Effector CD4-positive, alpha-beta T cell (primary cell): ENCODE measurements around the gene ARHGAP23.
"Not testable (repeated sequence)": the region's sequence is repeated elsewhere in the genome, so short reads cannot be mapped to it uniquely, and the experiment has no call there.

Source experiments
- DNase-seq: peaks from one replicate; pipeline ENCODE4 v3.0.0-alpha.2; 2020

The ARHGAP23 gene

DNA sequence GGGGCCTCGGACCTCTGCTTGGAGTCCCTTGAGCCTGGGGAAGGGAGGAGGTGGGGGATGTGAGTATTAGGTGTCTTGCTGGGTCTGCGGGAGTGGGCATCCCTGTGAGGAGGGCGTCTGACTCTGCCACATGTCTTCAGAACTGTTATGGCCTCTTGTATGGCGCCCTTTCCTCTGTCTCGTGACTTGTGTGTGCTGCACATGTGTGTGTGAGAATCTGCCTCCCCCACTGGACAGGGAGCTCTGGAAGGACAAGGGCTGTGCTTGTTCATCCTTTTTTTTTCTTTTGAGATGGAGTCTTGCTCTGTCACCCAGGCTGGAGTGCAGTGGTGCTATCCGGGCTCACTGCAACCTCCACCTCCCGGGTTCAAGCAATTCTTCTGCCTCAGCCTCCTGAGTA, 33.4 kb downstream of the ARHGAP23 start:
- DNase-seq: no peak

DNA sequence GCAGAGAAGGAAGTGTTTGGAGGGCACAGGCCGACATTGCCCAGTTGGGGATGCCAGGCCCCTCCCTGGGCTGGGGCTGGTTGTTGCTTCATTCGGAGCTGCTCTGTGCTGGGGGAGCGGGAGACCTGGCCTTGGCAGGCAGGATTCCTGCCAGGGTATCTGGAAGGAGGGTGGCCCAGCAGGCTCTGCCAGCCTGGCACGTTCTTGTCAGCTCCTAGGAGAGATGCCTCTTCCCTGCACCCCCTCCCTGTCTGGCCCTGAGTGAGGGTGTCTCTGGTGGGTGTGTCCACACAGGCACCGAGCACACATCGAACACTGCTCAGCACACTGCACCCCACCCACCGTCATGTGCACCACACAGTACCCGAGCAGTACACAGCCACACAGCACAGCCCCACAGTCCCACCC, 35.2 kb downstream of the ARHGAP23 start:
- DNase-seq: no peak

DNA sequence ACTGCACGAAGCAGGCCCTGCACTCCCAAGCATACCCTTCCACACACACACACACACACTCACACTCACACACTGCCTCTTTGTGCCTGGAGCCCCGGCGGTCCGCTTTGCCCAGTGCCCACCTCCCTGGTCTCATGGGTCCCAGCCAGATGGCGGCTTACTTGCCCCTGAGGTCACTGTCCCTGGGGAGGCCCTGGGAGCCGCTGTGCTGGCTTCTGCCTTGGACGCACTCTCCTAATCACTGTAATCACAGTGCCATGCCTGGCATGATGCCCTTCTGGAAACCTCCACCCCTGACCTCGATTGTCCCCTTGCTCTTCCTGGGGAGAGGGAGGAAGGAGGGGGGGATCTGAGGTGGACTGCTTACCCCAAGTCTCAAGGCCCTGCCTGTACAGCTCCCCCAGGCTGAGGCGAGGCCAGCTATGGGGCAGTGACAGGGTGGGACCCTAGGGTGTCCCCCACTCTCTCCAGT, 36.0 kb downstream of the ARHGAP23 start:
- no peak for DNase-seq

DNA sequence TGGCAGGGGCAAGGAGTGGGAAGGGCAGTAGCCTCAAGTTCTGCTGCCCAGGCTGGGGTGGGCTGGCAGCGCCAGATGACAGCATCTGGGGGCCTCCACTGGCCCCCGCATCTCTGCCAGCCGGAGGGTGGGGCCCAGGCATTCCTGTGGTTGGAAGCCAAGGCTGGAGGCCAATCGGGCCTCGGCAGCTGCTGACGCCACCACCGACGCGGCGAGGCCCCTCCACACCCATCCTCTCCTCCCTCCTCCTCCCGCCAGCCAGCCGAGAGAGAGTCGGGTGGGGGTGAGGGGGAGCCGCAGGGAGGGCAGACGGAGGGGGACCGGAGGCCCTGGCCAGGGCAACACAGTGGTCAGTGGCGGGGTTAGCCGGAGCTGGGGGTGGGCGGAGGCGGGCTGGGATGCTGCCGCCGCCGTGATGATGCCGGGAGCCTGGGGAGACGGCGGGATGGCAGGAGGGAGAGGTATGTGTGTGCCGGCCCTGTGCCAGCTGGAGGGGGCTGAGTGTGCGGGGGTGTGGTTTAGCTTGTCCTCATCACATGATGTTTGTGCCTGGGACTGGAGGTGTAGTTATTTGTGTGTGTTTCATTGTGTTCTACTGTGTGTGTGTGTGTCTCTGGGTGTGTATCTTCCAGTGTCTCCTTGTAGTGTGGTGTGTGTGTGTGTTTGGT, 36.6 kb downstream of the ARHGAP23 start:
- DNase-seq: no peak

DNA sequence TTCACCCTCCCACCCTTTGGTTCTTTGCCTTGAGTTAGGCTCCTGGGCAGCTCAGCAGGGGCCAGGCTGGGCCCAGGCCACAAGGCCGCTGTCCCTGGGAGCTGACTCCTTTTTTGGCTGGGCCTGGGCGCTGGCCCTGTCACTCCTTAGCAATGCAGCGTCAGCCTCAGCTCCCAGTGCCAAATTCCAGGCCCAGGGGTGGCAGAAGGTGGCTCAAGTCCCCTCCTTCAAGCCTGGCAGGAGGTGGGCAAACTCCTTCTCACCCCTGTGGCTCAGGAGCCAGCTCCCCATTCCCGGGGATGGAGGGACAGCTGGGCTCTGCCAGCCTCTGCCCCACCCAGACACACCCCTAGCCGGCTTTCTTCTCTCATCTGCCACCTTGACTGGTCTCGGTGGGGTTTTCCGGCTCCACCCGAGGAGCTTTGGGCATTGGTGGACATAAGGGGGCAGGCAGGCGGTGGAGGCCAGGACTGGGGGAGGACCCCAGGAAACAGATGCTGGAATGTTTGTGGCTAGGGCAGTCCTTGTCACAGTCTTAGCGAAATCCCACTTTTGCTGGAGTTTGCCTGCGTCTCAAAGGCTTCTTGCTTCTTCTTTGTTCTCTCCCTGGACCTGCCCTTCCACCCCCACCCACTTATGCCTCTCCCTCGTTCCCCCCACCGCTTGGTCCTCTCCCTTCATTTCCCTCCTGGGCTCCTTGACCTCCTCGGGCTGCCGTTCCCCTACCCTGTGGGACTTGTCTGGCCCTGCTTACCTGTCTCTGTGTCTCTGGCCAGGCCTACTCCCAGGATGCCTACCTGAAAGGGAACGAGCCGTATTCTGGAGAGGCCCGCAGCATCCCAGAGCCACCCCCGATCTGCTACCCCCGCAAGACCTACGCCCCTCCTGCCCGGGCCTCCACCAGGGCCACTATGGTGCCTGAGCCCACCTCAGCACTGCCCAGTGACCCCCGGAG, 37.4 kb downstream of the ARHGAP23 start:
- DNase-seq: no peak

DNA sequence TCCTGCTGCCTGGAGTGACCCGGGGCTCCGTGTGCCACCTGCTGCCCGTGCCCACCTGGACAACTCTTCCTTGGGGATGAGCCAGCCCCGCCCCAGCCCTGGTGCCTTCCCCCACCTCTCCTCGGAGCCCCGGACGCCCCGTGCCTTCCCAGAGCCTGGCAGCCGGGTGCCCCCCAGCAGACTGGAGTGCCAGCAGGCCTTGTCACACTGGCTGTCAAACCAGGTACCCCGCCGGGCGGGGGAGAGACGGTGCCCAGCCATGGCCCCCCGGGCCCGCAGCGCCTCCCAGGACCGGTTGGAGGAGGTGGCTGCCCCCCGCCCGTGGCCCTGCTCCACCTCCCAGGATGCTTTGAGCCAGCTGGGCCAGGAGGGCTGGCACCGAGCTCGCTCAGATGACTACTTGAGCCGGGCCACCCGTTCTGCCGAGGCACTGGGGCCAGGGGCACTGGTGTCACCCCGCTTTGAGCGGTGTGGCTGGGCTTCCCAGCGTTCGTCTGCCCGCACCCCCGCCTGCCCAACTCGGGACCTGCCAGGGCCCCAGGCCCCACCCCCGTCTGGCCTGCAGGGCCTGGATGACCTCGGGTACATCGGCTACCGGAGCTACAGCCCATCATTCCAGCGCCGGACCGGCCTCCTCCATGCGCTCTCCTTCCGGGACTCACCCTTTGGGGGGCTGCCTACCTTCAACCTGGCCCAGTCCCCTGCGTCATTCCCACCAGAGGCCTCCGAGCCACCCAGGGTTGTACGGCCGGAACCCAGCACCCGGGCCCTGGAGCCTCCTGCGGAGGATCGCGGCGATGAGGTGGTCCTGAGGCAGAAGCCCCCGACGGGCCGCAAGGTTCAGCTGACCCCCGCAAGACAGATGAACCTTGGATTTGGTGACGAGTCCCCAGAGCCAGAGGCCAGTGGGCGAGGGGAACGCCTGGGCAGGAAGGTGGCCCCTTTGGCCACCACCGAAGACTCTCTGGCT, 38.4 kb downstream of the ARHGAP23 start:
- no peak for DNase-seq

DNA sequence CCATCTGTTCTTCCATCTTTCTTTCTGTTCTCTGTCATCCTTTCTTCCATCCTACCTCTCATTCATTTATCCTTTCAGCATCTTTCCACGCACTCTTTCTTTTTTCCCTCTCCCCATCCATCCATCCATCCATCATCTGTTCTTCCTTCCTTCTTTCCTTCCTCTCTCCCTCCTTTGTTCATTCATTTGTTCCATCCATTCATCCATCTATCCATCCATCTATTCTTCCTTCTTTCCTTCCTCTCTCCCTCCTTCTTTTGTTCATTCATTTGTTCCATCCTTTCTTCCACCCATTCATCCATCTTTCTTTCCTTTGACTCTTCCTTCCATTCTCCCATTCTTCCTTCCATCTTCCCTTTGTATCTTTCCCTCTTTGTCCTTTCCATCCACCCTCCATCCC, 39.2 kb downstream of the ARHGAP23 start:
- no peak for DNase-seq

DNA sequence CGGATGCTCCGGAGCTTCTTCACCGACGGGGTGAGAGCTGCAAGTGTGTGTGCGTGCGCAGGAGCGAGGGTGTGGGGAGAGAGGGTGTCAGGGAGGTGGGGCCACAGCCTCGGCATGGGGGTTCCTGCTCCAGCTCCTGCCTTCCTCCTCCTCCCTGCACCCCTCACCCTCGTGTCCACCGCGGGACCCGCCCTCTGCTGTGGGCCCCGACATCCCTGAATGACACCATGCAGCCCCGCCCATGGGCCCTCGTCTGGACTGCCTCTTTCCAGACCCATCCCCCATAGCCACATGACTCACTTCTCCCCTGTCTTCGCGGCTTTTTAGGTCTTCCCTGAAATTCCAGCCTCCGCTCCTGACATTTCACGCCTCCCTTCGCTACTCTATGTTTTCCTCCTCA, 41.6 kb downstream of the ARHGAP23 start:
- no peak for DNase-seq

DNA sequence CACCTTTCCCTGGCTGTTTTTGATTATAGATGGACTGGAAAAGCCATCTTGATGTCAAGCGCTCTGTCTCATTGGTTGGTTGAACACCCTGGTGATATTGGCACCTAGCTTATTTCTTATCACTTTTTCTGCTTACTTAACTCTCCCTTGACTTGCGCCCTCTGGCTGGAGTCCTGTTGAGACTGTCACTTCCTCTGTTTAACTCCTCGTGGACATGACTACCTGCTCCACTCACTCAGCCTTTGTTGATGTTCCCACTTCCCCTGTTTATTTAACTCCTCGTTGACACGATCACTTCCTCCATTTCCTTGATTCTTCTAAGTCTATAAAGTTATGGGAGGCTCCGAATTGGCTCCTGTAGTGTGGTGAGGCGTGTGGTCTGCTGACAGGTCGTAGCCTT, 43.0 kb downstream of the ARHGAP23 start:
- not testable (repeated sequence) for DNase-seq

DNA sequence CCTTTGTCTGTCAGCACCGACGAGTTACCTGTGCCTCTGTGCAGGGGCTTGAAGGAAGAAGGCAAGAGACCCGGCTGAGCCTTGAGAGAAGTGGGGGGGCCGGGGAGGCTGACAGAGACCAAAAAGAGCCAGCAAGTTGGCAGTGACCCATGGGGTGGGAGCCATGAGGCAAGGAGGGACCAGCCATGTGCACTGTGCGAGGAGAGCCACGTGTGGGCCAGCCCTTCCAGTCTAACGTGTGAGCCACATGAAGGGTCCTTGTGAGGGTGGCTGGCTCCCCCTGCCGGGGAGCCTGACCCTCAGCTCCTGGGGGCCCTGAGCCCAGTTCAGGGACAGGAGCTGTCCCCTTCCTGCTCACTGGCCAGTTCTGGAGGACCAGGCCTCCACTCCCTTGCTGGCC, 46.4 kb downstream of the ARHGAP23 start:
- not testable (repeated sequence) for DNase-seq

DNA sequence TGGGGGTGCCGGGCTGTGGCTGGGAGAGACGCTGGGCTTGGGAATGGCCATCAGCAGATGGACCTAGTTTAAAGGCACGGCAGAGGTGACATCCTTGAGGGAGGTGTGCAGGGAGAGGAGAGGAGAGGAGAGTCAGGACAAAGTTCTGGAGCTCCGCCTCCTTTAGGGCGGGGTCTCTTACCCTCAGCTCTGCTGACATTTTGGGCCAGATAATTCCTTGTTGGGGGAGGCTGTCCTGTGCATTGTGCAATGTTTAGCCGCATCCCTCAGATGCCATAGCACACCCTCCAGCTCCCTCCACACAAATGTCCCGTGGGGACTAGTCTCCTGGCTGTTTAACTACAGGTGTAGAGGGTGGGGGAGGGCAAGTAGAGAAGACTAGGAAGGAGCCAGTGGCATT, 48.3 kb downstream of the ARHGAP23 start:
- DNase-seq: no peak

DNA sequence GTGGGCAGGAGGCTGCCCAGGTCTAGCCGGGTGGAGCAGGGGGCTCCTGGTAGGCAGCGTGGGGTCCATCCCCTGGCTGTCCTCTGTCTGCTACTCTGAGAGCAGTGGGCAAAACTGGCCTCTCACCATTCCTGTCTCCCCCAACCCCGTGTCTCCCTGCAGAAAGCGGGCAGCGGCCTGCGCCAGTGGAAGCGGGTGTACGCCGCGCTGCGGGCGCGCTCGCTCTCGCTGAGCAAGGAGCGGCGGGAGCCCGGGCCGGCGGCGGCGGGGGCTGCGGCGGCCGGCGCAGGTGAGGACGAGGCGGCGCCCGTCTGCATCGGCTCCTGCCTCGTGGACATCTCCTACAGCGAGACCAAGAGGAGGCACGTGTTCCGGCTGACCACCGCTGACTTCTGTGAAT, 49.2 kb downstream of the ARHGAP23 start:
- not testable (repeated sequence) for DNase-seq

DNA sequence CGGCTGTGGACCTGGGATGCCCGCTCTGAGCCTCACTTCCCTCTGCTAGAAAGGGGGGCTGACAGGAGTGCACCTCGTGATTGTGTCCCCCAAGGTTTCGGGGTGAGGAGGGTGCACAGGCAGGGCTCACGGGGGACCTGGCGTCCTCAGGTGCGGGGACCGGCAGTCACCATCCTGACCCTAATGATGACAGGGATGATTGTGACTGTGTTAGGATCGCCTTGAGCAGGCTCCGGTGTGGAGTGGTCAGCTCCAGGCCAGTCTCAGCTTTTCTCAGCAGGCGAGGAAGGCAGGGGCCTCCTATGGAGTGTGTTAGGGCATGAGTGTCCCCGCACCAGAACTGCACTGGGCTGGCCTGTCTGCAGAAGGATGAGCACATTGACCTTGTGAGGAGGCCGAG, 49.7 kb downstream of the ARHGAP23 start:
- DNase-seq: not testable (repeated sequence)

DNA sequence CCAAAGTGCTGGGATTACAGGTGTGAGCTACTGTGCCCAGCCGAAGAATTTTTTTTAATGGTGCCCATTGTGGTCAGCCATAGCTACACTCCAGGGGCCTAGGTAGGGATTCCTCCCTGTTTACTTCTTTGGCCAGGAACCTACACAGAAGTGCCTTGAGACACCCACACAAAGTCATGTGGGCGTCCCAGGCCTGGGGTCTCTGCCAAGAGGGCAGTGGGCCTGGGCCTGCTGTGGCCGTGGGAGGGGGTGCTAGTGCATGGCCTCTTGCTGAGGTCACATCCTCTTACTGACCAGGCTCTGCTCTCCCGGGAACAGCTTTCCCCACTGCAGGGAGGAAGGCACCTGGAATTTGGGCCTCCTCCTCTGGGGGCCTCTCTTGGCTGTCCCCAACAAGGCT, 50.4 kb downstream of the ARHGAP23 start:
- not testable (repeated sequence) for DNase-seq

DNA sequence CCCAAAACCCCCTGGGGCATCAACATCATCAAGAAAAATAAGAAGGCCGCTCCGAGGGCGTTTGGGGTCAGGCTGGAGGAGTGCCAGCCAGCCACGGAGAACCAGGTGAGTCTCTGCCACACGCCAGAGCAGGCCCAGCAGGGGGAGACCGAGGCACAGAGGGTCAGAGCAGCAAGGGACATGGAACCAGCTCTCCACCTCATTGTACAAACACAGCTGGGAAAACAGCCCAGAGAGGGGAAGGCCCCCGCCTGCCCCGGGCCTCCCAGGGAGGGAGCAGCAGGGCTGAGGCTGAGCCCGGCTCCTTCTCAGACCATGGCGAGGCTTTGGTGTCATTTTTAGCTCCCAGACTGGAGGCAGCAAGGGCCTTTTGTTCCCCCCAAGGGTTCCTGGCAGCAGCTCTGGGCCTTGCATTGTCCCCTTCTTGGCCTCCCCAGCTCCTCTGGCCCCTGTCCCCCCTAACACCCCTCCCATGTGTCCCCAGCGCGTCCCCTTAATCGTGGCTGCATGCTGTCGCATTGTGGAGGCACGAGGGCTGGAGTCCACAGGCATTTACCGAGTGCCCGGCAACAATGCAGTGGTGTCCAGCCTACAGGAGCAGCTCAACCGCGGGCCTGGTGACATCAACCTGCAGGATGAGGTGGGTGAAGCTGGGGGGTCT, 53.9 kb downstream of the ARHGAP23 start:
- not testable (repeated sequence) for DNase-seq

DNA sequence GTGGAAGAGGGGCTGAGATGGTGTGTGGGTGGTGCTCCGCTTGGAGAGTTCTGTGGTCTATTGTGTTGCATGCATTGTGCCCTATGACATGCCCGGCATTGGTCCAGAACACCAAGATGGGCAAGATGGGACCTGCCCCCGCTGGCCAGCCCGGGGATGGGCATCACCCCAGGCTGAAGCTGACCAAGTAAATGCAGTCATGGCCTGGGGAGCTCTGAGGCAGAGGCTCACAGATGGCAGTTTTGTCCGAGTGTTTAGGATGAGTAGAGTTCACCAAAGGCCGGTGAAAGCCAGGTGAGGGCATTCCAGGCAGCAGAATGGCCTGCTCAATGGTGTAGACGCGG, 54.4 kb downstream of the ARHGAP23 start:
- DNase-seq: not testable (repeated sequence)

DNA sequence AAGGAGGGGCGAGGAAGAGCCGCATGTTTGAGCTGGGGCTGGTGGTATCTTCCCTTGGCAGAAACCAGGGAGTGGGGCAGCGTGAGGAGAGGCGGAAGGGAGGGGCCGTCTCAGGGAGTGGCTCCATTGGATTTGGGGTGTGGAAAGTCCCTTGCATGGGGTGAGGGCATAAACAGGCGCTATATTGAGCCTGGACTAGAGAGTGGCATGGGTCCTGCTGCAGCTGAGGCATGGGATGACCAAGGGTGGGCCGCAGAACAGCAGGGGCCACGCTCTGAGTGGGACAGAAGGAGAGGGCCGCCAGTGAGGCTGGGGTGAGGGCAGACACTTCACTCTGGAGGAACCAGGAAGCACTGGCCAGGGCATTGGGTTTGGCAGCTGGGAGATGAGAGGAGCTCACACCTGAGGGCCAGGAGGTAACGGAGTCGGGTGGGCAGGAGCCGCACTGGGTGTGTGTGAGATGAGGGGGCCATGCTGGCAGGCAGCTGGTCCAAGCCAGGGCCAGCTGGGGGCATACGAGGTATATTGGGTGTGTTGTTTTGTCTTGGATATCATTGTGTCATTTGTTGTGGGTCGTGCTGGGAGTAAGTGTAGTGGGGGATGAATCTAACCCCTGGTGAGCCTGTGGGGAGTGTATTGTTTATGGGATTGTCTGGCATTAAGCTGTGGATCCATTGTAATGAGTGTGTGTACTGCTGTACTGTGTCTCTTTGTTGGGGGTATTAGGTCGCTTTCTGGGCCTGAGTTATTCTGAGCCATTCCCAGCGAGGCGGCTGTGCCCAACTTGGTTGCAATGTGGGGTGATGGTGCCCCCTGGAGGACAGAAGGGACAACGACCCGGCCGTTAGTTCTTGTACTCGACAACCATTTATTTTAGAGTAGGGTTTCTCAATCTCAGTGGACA, 56.2 kb downstream of the ARHGAP23 start:
- DNase-seq: peak; percentile 29

DNA sequence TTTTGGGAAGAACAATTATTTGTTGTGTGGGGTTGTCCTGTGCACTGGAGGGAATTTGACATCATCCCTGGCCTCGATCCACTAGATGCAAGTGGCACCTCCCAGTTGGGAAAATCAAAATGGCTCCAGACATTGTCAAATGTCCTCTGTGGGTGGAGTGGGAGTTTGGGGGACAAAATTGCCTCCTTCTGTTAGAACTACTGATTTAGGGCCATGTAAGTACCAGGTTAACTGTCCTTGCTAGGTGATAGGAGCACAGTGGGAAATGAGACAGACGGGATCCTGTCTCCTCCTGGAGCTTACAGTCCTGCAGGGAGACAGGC, 56.8 kb downstream of the ARHGAP23 start:
- no peak for DNase-seq

DNA sequence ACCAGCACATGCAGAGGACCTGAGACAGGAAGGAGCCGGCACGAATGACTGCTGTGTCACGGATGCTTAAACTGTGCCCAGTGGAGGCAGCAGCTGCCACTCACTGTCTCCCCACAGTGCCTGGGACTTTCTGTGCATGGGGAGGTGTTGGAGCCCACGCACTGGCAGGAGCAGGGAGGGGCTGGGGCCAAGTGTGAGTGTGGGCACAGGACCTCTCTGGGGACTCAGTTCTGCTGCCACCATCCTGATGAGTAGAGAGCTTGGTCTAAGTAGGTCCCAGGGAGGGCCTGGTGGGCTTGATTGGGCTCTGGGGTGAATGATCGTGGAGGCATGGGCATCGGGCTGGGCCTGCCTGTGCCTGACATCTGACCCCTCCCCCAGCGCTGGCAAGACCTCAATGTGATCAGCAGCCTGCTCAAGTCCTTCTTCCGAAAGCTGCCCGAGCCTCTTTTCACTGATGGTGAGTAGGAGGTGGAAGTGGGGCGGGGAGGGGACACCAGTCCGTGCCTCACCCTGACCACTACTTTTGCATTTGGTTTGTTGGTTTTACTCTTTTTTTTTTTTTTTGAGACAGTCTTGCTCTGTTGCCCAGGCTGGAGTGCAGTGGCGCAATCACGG, 57.5 kb downstream of the ARHGAP23 start:
- peak; percentile 8 for DNase-seq

DNA sequence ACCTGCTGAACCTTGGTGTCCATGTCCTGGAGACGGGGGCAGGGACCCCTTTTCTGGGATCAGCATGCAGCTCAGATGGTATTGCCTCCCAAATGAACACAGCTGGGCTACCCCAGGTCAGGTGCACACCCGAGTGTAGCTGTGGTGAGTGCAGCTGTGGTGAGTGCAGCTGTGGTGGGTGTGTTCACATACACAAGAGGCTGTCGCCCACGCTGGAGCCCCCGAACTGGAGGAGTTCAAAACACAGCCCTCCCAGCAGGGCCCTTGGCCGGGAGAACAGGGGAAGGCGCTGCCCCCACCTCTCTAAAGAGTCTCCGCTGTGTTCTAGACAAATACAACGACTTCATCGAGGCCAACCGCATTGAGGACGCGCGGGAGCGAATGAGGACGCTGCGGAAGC, 61.5 kb downstream of the ARHGAP23 start:
- DNase-seq: not testable (repeated sequence)
